ENCODE measurements around the gene UBAC1.

Gene UBAC1

DNA sequence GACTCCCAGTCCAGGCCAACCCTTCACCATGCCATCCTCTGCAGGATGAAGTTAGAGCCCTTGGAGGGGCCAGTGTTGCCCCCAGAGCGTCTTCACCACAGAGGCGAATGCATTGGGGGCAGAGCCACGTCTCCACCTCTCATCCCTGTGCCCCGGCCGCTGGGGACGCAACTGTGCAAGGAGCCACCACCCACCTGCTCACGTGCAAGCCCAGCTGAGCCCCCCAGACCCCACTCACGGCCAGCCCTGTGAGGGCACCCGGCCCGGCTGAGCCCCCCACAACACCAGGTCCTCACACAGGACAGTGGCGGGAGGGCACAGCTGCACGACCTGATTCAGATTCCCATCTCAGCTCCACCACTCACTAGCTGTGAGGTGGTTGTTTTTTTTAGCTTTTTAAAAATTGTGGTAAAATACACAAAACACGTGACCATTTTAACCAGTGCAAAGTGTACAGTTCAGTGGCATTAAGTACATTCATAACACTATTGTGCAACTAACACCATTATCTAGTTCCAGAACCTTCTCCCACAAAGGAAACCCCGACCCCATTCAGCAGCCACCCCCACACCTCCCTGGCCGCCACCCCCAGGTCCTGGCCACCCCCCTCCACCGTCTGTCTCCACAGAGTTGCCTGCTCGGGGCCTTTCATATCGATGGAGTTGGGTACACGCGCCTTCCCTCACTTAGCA, 33.5 kb upstream of the UBAC1 start:
- TF ChIP-seq, protein P1, sequence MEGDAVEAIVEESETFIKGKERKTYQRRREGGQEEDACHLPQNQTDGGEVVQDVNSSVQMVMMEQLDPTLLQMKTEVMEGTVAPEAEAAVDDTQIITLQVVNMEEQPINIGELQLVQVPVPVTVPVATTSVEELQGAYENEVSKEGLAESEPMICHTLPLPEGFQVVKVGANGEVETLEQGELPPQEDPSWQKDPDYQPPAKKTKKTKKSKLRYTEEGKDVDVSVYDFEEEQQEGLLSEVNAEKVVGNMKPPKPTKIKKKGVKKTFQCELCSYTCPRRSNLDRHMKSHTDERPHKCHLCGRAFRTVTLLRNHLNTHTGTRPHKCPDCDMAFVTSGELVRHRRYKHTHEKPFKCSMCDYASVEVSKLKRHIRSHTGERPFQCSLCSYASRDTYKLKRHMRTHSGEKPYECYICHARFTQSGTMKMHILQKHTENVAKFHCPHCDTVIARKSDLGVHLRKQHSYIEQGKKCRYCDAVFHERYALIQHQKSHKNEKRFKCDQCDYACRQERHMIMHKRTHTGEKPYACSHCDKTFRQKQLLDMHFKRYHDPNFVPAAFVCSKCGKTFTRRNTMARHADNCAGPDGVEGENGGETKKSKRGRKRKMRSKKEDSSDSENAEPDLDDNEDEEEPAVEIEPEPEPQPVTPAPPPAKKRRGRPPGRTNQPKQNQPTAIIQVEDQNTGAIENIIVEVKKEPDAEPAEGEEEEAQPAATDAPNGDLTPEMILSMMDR (IDR thresholded peaks at IDR 0.05; ENCODE audit: low read depth, low read length, missing control alignments), result no peak
- DNase-seq (ENCODE audit: low read depth), result no peak
- no peak overlapping the region for H3K4me3 ChIP-seq (ENCODE audit: low read depth, low read length)

DNA sequence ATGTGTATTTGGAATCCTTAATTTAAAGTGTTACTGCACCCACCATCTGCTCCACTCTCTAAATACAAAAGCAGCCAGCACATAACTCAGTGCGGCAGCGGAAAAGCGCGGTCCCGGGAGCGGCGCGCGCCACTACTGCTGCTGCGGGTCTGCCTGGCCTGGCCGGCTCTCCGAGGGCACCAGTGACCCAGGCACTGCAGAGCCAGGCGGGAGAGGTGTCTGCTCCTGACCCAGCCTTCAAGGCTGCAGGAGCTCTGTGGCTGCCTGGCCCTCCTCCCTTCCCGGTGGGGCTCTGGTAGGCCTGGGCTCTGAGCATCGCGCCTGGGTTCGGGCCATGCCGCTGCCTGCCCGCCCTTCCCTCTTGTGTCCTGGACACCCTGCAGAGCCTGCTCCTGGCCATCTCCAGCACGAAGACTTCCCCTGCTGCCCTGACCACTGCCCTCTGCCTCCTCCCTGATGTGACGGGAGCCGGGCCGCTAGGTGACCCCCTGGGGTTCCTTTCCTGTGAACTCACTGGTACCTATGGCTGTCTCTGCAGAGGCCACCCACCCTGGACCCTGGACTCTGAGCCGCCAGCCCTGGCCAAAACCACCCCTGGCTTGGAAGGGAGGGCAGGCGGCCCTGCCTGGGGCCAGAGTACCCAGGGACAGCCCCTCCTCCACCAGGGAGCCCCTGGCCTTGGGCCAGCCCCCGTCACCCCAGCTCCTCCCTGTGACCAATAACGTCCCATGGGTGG, 32.8 kb upstream of the UBAC1 start:
- no peak for DNase-seq (ENCODE audit: low read depth)
- TF ChIP-seq, protein P1 (IDR thresholded peaks at IDR 0.05; ENCODE audit: low read depth, low read length, missing control alignments), result no peak

DNA sequence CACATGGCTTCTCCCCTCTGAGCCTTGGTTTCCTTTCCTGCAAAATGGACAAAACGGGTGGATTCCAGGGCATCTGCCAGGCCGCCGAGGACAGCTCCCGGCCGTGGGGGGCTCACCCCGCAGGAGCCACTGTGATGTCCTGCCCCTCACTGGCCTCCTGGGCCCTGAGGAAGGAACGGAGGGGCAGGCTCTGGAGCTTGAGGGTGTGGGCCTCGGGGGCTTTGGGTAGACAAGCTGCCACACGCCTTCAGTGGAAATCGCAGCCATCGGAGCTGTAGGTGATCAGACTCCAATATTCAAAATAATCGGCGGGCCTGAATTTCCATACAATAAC, 32.2 kb upstream of the UBAC1 start:
- DNase-seq (ENCODE audit: low read depth), result no peak
- TF ChIP-seq, protein P1 (IDR thresholded peaks at IDR 0.05; ENCODE audit: low read depth, low read length, missing control alignments), result no peak
- H3K4me3 ChIP-seq (ENCODE audit: low read depth, low read length), result no peak overlapping the region

More for the DNA sequence above, 32.8 kb upstream of the UBAC1 start:
- no peak overlapping the region for H3K4me3 ChIP-seq (ENCODE audit: low read depth, low read length)

DNA sequence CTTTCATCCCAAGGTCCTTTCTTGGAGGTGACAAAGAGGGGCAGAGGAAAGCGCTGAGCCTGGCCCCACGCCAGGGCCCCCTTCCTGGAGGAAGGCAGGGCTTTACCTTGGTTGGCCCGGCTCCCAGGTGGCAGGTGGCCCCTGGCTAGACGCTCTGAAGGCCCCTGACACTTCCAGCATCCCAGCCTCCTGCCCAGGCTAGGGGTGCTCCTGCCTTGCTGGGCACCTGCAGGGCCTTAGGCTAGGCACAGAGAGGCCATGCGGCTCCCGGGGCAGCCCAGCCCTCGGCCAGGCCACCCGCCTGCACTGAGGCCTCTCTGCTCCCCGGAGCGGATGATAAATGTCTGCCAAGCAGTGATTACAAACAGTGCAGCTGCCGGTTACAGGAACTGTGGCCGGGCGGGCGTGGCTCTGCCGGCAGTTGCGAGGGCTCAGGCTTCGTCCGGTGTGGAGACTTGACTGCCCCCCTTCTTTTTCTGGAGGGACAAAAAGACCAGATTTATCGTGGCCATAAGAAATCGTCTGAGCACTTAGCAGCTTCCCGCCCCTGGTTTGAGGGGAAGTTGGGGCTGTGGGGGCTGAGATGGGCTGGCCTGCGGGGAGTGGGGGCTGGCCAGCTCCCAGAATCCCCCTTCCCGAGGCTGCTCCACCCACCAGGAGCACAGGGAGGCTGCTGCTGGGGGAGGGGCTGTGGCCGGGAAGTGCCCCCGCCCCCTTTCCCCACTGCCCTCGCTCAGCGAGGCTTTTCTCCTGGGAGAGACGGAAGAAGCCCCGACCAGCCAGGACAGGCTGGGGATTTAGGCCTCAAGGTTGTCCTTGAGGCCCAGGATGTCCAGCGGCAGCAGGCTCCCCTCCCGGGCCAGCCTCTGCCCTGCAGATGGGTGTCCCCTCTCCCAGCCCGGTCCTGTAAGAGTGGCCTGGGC, 31.6 kb upstream of the UBAC1 start:
- no peak overlapping the region for H3K4me3 ChIP-seq (ENCODE audit: low read depth, low read length)
- no peak for DNase-seq (ENCODE audit: low read depth)
- TF ChIP-seq, protein P1 (IDR thresholded peaks at IDR 0.05; ENCODE audit: low read depth, low read length, missing control alignments), result no peak

DNA sequence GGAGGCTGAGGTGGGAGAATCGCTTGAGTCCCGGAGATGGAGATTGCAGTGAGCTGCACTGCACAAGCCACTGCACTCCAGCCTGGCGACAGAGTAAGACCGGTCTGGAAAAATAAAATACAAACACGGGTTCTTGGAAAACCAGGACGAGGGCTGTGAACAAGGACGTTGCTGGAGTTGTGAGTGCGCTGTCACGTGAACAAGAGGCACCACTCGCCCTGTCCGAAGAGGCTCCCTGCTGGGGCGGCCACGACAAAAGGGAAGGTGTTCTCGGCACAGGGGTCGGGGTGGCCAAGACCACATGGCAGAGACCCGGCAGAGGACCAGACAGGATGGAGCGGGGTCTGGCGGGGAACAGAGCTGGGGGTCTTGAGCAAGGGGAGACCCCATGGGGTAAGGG, 30.6 kb upstream of the UBAC1 start:
- TF ChIP-seq, protein P1 (IDR thresholded peaks at IDR 0.05; ENCODE audit: low read depth, low read length, missing control alignments), result no peak
- no peak overlapping the region for H3K4me3 ChIP-seq (ENCODE audit: low read depth, low read length)
- no peak for DNase-seq (ENCODE audit: low read depth)

DNA sequence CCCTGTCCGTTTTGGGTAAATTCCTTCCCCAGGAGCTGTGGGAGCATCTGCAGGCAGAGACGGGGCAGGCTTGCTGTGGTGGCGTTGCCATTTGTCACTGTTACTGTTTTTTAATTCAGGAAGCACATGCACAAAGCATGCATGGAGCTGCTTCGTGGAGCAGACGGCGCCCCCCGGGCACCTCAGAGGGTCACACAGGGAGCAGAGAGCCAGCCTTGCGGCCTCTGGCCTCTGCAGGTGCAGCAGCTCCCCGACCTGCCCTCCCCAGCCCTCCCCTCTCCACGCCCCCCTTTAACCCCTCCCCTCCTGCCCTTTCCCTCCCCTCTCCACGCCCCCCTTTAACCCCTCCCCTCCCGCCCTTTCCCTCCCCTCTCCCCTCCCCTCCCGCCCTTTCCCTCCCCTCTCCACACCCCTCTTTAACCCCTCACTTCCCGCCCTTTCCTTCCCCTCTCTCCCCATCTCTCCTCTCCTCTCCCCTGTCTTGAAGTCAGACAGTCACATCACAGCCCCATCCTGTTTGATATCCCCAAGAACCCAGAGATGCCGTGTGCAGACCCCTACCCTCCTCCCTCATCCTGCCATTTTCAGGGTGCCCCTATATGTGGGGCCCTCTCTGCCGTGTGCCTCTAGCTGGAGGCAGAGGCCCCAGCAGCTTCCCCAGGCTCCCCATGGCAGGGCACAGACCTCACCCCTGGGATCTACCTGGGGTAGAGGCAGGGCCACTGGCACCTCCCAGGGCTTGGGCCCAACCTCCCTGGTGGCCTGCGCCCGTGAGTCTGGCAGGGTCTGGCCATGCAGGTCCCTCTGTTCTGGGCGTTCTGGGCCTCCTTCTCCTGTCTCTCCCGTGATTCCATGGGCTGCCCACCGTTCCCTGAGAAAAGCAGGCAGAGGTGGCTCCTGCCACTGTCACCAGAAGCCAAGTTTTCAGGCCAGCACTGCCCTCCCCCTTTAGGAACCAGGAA, 29.6 kb upstream of the UBAC1 start:
- H3K4me3 ChIP-seq (ENCODE audit: low read depth, low read length), result no peak overlapping the region
- peak; percentile 34 for DNase-seq (ENCODE audit: low read depth)
- TF ChIP-seq, protein P1 (IDR thresholded peaks at IDR 0.05; ENCODE audit: low read depth, low read length, missing control alignments), result no peak

Data from GM12864 (cell line).